ES-I3 (cell line): ENCODE data around the gene ISL2.

Experiments used
- H3K36me3 ChIP-seq: 2 replicates; pipeline ENCODE4 v1.6.1; 2013; ENCODE audit warnings: mild to moderate bottlenecking, low read length, control low read depth, moderate library complexity; ENCODE audit not compliant: insufficient read depth
- H3K4me1 ChIP-seq: 2 replicates; pipeline ENCODE4 v1.6.1; 2013; ENCODE audit warnings: mild to moderate bottlenecking, control low read depth, low read length; ENCODE audit not compliant: insufficient read depth
- H3K9ac ChIP-seq: 2 replicates; pipeline ENCODE4 v1.6.1; 2013; ENCODE audit warnings: low read depth, mild to moderate bottlenecking, low read length, moderate library complexity
- H3K9me3 ChIP-seq: 2 replicates; pipeline ENCODE4 v1.6.1; 2013; ENCODE audit warnings: mild to moderate bottlenecking, low read length, moderate library complexity; ENCODE audit not compliant: control insufficient read depth, insufficient read depth

The ISL2 gene

GRCh38 chr15:76334438-76335306, 1.9 kb upstream of the ISL2 start:
- Histone ChIP-seq H3K9ac (peak overlapping the region; percentile 60), H3K4me1 (peaks cover 2% of the 10 kb centered on the region; the same call in 1 of the 2 replicates), H3K9me3 (no peaks in the 10 kb centered on the region), H3K36me3 (no peaks in the 10 kb centered on the region)

- Histone ChIP-seq H3K9ac (peak overlapping the region; percentile 60), H3K36me3 (no peaks in the 10 kb centered on the region), H3K9me3 (no peaks in the 10 kb centered on the region), H3K4me1 (peaks cover 6% of the 10 kb centered on the region; the same call in 1 of the 2 replicates)
Measured at GRCh38 chr15:76335307-76336253, 993 bp upstream of the ISL2 start.

- peaks cover 9% of the 10 kb centered on the region; the same call in 1 of the 2 replicates for H3K4me1 ChIP-seq
- no peaks in the 10 kb centered on the region for H3K36me3 ChIP-seq
- H3K9me3 ChIP-seq: no peaks in the 10 kb centered on the region
- H3K9ac ChIP-seq: peak overlapping the region; percentile 30; the same call in 1 of the 2 replicates
Measured at GRCh38 chr15:76337059-76337695, 604 bp downstream of the ISL2 start.

GRCh38 chr15:76337696-76338485, 1.3 kb downstream of the ISL2 start:
- Histone ChIP-seq H3K9me3 (no peaks in the 10 kb centered on the region), H3K4me1 (peaks cover 9% of the 10 kb centered on the region; the same call in 1 of the 2 replicates), H3K9ac (peak overlapping the region; percentile 30; the same call in 1 of the 2 replicates), H3K36me3 (no peaks in the 10 kb centered on the region)

GRCh38 chr15:76338486-76339304, 2.1 kb downstream of the ISL2 start:
- Histone ChIP-seq H3K36me3 (no peaks in the 10 kb centered on the region), H3K9me3 (no peaks in the 10 kb centered on the region), H3K4me1 (peaks cover 9% of the 10 kb centered on the region; the same call in 1 of the 2 replicates), H3K9ac (peak overlapping the region; percentile 49; the same call in 1 of the 2 replicates)

GRCh38 chr15:76339305-76340197, 3.0 kb downstream of the ISL2 start:
- Histone ChIP-seq H3K4me1 (peaks cover 9% of the 10 kb centered on the region; the same call in 1 of the 2 replicates), H3K36me3 (no peaks in the 10 kb centered on the region), H3K9ac (peak overlapping the region; percentile 49), H3K9me3 (no peaks in the 10 kb centered on the region)

- Histone ChIP-seq H3K4me1 (peaks cover 12% of the 10 kb centered on the region; the same call in 1 of the 2 replicates), H3K36me3 (no peaks in the 10 kb centered on the region), H3K9me3 (no peaks in the 10 kb centered on the region), H3K9ac (peak overlapping the region; percentile 49)
Measured at GRCh38 chr15:76340198-76340802, 3.7 kb downstream of the ISL2 start.

GRCh38 chr15:76340803-76341365, 4.3 kb downstream of the ISL2 start:
- Histone ChIP-seq H3K4me1 (peaks cover 14% of the 10 kb centered on the region; the same call in 1 of the 2 replicates), H3K9ac (peak overlapping the region; percentile 49), H3K36me3 (no peaks in the 10 kb centered on the region), H3K9me3 (no peaks in the 10 kb centered on the region)

GRCh38 chr15:76341366-76342057, 4.9 kb downstream of the ISL2 start:
- Histone ChIP-seq H3K4me1 (peaks cover 14% of the 10 kb centered on the region; the same call in 1 of the 2 replicates), H3K9me3 (no peaks in the 10 kb centered on the region), H3K36me3 (no peaks in the 10 kb centered on the region), H3K9ac (peak overlapping the region; percentile 49; the same call in 1 of the 2 replicates)

- Histone ChIP-seq H3K4me1 (peaks cover 14% of the 10 kb centered on the region; the same call in 1 of the 2 replicates), H3K36me3 (no peaks in the 10 kb centered on the region), H3K9ac (peak overlapping the region; percentile 5; the same call in 1 of the 2 replicates), H3K9me3 (no peaks in the 10 kb centered on the region)
Measured at GRCh38 chr15:76342058-76342381, 5.4 kb downstream of the ISL2 start.
